Measurements from ENCODE around the gene NOL8. TPM values are rescaled to one million over a fixed set of nuclear protein-coding genes. Genes with fewer than 3 reads are reported as not detected.

NOL8 gene
- total RNA-seq (ENCODE audit: unreplicated experiment): 34.9 TPM
- long read RNA-seq, full-length matches to known transcripts: 1 of 11 reads
- long read RNA-seq, partial matches to known transcripts: 6 of 11 reads
- long read RNA-seq, other reads (novel, unspliced or antisense): 4 of 11 reads

DNA sequence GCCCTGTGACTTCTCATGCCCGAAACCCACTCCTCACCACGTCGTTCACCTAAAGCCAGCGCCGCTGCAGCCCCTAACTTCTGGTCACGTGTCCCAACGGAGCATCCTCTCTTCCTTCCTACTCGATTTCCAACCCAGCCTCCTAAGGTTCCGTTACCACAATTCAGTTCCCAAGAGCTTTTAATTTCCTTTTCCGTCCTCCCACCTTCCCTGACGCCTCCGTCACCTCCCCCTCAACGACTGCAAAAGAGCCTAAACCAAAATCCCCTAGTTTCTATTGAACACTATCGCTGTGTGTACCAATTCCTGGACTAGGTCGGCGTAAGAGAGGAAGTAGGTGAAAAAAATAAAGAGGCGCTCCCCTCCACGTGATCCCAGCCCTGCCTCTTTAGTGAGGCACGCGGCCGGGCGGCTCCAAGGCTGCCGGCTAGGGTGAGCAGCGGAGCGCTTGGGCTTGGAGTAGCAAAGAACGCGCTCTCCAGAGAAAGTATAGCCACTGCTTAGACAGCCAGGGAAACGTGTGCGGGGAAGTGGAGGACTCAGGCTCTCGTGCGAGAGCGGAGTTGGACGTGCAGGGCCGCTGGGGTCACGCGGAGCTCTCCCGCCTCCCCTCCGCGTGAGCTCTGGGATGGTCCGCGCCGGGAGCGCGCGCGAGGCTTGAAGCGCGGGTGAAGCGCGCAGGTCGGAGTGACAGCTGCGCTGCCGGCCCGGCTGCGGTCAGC lies at the start of gene NOL8, which contains the start of gene CENPP:
Gene NOL8 (minus strand): TSS at position 82 of the 722 bp plus-strand sequence. CDS start 1,189 bp downstream, outside the sequence.
Gene CENPP (plus strand): TSS at position 685 of the 722 bp plus-strand sequence.
- peak within 1 kb of the TSS; percentile 100 for H3K4me3 Mint-ChIP-seq (ENCODE audit: unreplicated experiment)
- H3K4me1 Mint-ChIP-seq (ENCODE audit: low read depth, unreplicated experiment): peaks cover 5% of the 10 kb centered on the region
- TF ChIP-seq, protein P1, sequence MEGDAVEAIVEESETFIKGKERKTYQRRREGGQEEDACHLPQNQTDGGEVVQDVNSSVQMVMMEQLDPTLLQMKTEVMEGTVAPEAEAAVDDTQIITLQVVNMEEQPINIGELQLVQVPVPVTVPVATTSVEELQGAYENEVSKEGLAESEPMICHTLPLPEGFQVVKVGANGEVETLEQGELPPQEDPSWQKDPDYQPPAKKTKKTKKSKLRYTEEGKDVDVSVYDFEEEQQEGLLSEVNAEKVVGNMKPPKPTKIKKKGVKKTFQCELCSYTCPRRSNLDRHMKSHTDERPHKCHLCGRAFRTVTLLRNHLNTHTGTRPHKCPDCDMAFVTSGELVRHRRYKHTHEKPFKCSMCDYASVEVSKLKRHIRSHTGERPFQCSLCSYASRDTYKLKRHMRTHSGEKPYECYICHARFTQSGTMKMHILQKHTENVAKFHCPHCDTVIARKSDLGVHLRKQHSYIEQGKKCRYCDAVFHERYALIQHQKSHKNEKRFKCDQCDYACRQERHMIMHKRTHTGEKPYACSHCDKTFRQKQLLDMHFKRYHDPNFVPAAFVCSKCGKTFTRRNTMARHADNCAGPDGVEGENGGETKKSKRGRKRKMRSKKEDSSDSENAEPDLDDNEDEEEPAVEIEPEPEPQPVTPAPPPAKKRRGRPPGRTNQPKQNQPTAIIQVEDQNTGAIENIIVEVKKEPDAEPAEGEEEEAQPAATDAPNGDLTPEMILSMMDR (IDR thresholded peaks at IDR 0.05; ENCODE audit: partially characterized antibody, unreplicated experiment): no peak
- H3K9me3 Mint-ChIP-seq (ENCODE audit: unreplicated experiment): peaks cover 9% of the 10 kb centered on the region
- H3K27me3 Mint-ChIP-seq (ENCODE audit: unreplicated experiment): peaks cover 7% of the 10 kb centered on the region
- no peaks in the 10 kb centered on the region for H3K36me3 Mint-ChIP-seq (ENCODE audit: unreplicated experiment)
- peak; percentile 79 for DNase-seq
- H3K27ac Mint-ChIP-seq (ENCODE audit: unreplicated experiment): peak within 1 kb of the TSS; percentile 99

DNA sequence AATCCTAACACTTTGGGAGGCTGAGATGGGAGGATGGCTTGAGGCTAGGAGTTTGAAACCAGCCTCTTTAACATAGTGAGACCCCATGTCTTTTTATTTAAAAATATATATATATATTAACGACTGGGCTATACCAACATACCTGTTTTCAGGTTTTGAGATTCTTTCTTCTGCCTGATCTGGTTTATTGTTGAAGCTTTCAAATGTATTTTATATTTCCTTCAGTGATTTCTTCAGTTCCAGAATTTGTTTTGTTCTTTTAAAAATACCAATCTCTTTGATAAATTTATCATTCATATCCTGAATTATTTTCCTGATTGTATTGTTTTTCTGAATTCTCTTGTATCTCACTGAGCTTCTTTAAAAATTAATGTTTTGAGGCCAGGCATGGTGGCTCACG lies 48.0 kb upstream of the NOL8 start:
- TF ChIP-seq, protein P1 (IDR thresholded peaks at IDR 0.05; ENCODE audit: partially characterized antibody, unreplicated experiment): no peak
- Mint-ChIP-seq H3K27ac (ENCODE audit: unreplicated experiment) (no peak overlapping the region), H3K27me3 (ENCODE audit: unreplicated experiment) (no peaks in the 10 kb centered on the region), H3K36me3 (ENCODE audit: unreplicated experiment) (peaks cover 10% of the 10 kb centered on the region), H3K4me1 (ENCODE audit: low read depth, unreplicated experiment) (no peaks in the 10 kb centered on the region), H3K4me3 (ENCODE audit: unreplicated experiment) (no peak overlapping the region), H3K9me3 (ENCODE audit: unreplicated experiment) (peaks cover 2% of the 10 kb centered on the region)
- no peak for DNase-seq

DNA sequence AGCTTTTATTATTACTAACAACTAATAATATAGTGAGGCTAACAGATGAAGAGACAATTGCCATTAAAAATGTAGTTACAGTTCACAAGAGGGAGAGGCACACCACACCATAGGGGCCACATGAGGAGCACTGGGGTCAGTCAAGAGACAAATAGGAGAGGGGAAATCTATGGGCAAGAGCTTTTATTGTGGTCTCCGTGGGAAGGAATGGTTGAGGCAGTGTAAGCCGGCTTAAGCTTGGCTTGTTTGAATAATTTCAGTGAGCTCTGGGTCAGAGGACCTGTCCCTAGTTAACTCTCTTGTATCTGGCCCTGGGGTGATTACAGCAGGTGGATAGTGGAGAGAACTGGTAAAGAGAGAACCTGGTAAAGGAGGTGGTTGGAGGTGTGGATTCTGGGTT lies 43.9 kb upstream of the NOL8 start:
- H3K36me3 Mint-ChIP-seq (ENCODE audit: unreplicated experiment): peaks cover 5% of the 10 kb centered on the region
- H3K27me3 Mint-ChIP-seq (ENCODE audit: unreplicated experiment): no peaks in the 10 kb centered on the region
- TF ChIP-seq, protein P1 (IDR thresholded peaks at IDR 0.05; ENCODE audit: partially characterized antibody, unreplicated experiment): no peak
- H3K4me1 Mint-ChIP-seq (ENCODE audit: low read depth, unreplicated experiment): no peaks in the 10 kb centered on the region
- H3K9me3 Mint-ChIP-seq (ENCODE audit: unreplicated experiment): peaks cover 4% of the 10 kb centered on the region
- no peak for DNase-seq
- H3K4me3 Mint-ChIP-seq (ENCODE audit: unreplicated experiment): no peak overlapping the region
- H3K27ac Mint-ChIP-seq (ENCODE audit: unreplicated experiment): no peak overlapping the region

DNA sequence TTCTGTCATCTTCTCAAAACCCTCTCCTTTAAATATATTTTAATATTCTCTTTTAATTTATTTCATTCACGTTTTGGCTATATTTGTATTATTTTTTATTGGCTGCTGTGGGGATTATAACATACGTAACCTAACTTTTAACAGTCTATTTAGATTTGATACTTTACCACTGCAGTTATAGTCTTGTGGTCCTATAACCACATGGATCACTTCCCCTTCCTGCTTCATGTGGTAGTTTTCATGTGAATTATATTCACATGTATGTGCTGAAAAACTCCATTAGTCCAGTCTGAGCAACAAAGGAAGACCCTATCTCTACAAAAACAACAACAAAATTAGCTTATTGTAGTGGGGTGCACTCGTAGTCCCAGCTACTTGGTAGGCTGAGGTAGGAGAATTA lies 34.9 kb upstream of the NOL8 start:
- H3K27me3 Mint-ChIP-seq (ENCODE audit: unreplicated experiment): no peaks in the 10 kb centered on the region
- no peak overlapping the region for H3K4me3 Mint-ChIP-seq (ENCODE audit: unreplicated experiment)
- peaks cover 7% of the 10 kb centered on the region for H3K9me3 Mint-ChIP-seq (ENCODE audit: unreplicated experiment)
- TF ChIP-seq, protein P1 (IDR thresholded peaks at IDR 0.05; ENCODE audit: partially characterized antibody, unreplicated experiment): no peak
- no peak for DNase-seq
- H3K4me1 Mint-ChIP-seq (ENCODE audit: low read depth, unreplicated experiment): no peaks in the 10 kb centered on the region
- peaks cover 10% of the 10 kb centered on the region for H3K36me3 Mint-ChIP-seq (ENCODE audit: unreplicated experiment)
- no peak overlapping the region for H3K27ac Mint-ChIP-seq (ENCODE audit: unreplicated experiment)

DNA sequence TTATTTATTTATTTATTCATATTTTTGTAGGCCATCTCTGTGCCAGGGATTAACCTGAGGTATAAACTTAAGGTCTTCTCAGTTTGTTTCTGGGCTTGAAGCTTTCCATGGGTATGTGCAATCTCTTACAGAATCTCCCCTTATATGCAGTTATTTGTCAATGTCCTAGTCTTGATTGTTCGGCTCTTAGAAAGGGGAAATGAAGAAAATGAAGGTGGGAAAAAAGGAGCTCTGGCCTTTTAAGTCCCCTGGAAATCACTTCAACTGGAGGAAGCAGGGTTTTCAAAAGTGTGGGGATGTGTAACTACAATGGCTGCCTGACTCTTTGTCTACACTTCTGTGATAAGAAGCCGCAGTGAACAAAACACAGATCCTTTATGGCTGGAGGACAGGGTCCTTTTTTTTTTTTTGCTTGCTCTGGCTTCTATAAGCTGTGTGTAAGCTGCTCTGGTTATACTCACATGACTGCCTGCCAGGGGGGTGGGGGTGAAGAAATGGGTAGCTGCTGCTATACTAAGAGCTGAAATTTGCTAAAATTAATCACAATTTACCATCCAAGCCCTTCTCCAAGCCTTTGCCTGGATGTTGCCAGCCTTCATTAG lies 34.3 kb upstream of the NOL8 start:
- no peak overlapping the region for H3K4me3 Mint-ChIP-seq (ENCODE audit: unreplicated experiment)
- TF ChIP-seq, protein P1 (IDR thresholded peaks at IDR 0.05; ENCODE audit: partially characterized antibody, unreplicated experiment): no peak
- DNase-seq: no peak
- H3K27ac Mint-ChIP-seq (ENCODE audit: unreplicated experiment): no peak overlapping the region
- H3K36me3 Mint-ChIP-seq (ENCODE audit: unreplicated experiment): peaks cover 14% of the 10 kb centered on the region
- H3K9me3 Mint-ChIP-seq (ENCODE audit: unreplicated experiment): peaks cover 7% of the 10 kb centered on the region
- H3K27me3 Mint-ChIP-seq (ENCODE audit: unreplicated experiment): no peaks in the 10 kb centered on the region
- H3K4me1 Mint-ChIP-seq (ENCODE audit: low read depth, unreplicated experiment): no peaks in the 10 kb centered on the region
